Neural progenitor cell (in vitro differentiated cells): ENCODE results near the gene SNRNP200.
A peak's percentile ranks its signal among the peaks of the same experiment; 100 is the strongest.

Experiments used
- EZH2 ChIP-seq: fragments of 200-600 bp; sonication (generic); IDR thresholded peaks from 2 replicates; pipeline ENCODE4 v1.6.1; 2017; ENCODE audit warnings: antibody characterized with exemption, mild to moderate bottlenecking, moderate library complexity
- EZH2phosphoT487 ChIP-seq: fragments of 200-600 bp; sonication (generic); IDR thresholded peaks from 2 replicates; pipeline ENCODE4 v1.6.1; 2017; ENCODE audit warnings: antibody characterized with exemption
- TF ChIP-seq, protein P1 (sequence below): fragments of 200-600 bp; sonication (generic); IDR thresholded peaks from 2 replicates; pipeline ENCODE4 v1.5.1; 2017; ENCODE audit warnings: antibody characterized with exemption, mild to moderate bottlenecking

DNA sequence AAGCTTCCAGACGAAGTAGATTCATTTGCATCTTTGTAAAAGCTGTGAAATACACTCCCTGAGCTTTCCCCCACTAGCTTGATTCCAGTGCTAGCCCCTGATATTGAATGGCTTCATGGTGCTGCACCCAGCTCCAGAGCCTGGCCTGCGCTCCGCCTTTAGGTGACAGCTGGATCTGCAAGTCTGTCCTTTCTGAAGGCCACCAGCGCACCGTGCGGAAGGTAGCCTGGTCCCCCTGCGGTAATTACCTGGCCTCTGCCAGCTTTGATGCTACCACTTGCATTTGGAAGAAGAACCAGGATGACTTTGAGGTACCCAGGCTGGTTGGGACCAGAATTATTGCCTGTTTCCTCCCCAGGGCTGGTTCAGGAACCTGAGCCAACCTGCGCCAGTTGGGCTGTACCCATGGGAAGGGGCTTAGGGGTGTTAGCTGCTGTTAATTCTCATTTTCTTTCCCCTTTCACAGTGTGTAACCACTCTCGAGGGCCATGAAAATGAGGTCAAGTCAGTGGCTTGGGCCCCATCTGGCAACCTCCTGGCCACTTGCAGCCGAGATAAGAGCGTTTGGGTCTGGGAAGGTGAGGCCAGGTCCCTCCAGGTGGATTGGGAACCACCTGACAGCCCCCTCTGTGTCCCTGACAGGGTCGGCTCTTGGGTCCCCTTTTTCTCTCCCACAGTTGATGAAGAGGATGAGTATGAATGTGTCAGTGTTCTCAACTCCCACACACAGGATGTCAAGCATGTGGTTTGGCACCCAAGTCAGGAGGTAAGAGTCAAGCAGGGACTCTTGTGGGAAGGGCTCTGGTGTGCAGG, 38.0 kb downstream of the SNRNP200 start:
- TF ChIP-seq, protein P1, sequence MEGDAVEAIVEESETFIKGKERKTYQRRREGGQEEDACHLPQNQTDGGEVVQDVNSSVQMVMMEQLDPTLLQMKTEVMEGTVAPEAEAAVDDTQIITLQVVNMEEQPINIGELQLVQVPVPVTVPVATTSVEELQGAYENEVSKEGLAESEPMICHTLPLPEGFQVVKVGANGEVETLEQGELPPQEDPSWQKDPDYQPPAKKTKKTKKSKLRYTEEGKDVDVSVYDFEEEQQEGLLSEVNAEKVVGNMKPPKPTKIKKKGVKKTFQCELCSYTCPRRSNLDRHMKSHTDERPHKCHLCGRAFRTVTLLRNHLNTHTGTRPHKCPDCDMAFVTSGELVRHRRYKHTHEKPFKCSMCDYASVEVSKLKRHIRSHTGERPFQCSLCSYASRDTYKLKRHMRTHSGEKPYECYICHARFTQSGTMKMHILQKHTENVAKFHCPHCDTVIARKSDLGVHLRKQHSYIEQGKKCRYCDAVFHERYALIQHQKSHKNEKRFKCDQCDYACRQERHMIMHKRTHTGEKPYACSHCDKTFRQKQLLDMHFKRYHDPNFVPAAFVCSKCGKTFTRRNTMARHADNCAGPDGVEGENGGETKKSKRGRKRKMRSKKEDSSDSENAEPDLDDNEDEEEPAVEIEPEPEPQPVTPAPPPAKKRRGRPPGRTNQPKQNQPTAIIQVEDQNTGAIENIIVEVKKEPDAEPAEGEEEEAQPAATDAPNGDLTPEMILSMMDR, result peak; percentile 49
- TF ChIP-seq EZH2phosphoT487, result no peak
- no peak for TF ChIP-seq EZH2
